ENCODE data around the gene CACNA1C. TPM values are rescaled to one million over a fixed set of nuclear protein-coding genes. Genes with fewer than 3 reads are reported as not detected.

The CACNA1C gene
- total and polyA plus RNA-seq, 2 of the 4 experiments (the other 2 are of a cell fraction): 1.6 to 2.6 TPM

DNA sequence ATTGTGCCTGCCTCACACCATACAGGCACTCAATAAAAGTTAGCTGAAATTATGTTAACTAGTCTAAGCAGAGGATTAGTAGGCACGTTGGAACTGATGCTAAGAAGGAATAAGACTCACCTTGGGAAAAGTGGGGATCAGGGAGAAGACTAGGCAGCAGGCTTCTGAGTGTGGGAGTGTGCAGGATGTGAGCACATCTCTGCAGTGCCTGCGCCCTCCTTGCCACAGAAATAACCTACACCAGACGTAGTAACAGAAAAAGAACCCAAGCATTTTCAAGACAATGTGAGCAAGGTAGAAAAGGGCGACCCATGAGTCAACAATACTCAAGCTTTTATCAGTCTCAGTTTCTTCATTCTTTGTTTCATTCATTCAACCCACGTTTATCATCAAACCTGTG lies 113.9 kb downstream of the CACNA1C start:
- no peak overlapping the region for H2AK9ac ChIP-seq (replicated peaks; ENCODE audit: low read depth, low read length, poor library complexity)
- TF ChIP-seq MAZ (IDR thresholded peaks at IDR 0.05; ENCODE audit: borderline replicate concordance, low read depth, low read length): no peak
- TF ChIP-seq RCOR1 (IDR thresholded peaks at IDR 0.05; ENCODE audit: insufficient replicate concordance, low read length): no peak
- TF ChIP-seq CHD1 (IDR thresholded peaks at IDR 0.05; ENCODE audit: low read depth, low read length): no peak
- TF ChIP-seq SMC3 (IDR thresholded peaks at IDR 0.05; ENCODE audit: low read depth, low read length): no peak
- no peak for TF ChIP-seq MXI1 (IDR thresholded peaks at IDR 0.05; ENCODE audit: borderline replicate concordance, low read depth, low read length)
- no peak for TF ChIP-seq NFE2L2 (IDR thresholded peaks at IDR 0.05; ENCODE audit: low read depth, low read length)
- no peak for TF ChIP-seq POLR2A (IDR thresholded peaks at IDR 0.05; ENCODE audit: low read depth, low read length)
- TF ChIP-seq, protein P1, sequence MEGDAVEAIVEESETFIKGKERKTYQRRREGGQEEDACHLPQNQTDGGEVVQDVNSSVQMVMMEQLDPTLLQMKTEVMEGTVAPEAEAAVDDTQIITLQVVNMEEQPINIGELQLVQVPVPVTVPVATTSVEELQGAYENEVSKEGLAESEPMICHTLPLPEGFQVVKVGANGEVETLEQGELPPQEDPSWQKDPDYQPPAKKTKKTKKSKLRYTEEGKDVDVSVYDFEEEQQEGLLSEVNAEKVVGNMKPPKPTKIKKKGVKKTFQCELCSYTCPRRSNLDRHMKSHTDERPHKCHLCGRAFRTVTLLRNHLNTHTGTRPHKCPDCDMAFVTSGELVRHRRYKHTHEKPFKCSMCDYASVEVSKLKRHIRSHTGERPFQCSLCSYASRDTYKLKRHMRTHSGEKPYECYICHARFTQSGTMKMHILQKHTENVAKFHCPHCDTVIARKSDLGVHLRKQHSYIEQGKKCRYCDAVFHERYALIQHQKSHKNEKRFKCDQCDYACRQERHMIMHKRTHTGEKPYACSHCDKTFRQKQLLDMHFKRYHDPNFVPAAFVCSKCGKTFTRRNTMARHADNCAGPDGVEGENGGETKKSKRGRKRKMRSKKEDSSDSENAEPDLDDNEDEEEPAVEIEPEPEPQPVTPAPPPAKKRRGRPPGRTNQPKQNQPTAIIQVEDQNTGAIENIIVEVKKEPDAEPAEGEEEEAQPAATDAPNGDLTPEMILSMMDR (conservative IDR thresholded peaks at IDR 0.05; ENCODE audit: low read depth, low read length): no peak
- TF ChIP-seq RAD21 (IDR thresholded peaks at IDR 0.05; ENCODE audit: low read length): no peak
- no peak for TF ChIP-seq MAFK (IDR thresholded peaks at IDR 0.05; ENCODE audit: low read depth, low read length)
- TF ChIP-seq, protein P2, sequence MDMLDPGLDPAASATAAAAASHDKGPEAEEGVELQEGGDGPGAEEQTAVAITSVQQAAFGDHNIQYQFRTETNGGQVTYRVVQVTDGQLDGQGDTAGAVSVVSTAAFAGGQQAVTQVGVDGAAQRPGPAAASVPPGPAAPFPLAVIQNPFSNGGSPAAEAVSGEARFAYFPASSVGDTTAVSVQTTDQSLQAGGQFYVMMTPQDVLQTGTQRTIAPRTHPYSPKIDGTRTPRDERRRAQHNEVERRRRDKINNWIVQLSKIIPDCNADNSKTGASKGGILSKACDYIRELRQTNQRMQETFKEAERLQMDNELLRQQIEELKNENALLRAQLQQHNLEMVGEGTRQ (IDR thresholded peaks at IDR 0.05; ENCODE audit: low read depth, low read length): no peak
- no peak for TF ChIP-seq BHLHE40 (IDR thresholded peaks at IDR 0.05; ENCODE audit: low read depth, low read length)
- TF ChIP-seq CEBPB (IDR thresholded peaks at IDR 0.05; ENCODE audit: low read depth, low read length): no peak
- TF ChIP-seq FOS (IDR thresholded peaks at IDR 0.05; ENCODE audit: low read depth, low read length): no peak
- no peak for TF ChIP-seq RFX5 (IDR thresholded peaks at IDR 0.05; ENCODE audit: low read depth, low read length)
- TF ChIP-seq, protein P3, sequence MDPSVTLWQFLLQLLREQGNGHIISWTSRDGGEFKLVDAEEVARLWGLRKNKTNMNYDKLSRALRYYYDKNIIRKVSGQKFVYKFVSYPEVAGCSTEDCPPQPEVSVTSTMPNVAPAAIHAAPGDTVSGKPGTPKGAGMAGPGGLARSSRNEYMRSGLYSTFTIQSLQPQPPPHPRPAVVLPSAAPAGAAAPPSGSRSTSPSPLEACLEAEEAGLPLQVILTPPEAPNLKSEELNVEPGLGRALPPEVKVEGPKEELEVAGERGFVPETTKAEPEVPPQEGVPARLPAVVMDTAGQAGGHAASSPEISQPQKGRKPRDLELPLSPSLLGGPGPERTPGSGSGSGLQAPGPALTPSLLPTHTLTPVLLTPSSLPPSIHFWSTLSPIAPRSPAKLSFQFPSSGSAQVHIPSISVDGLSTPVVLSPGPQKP (IDR thresholded peaks at IDR 0.05; ENCODE audit: borderline replicate concordance, low read depth, low read length): no peak
- peaks cover 0 to 8% of the 10 kb centered on the region in 2 experiments; a peak in 1 of 4 replicates for H3K79me1 ChIP-seq (ENCODE audit: low read depth in 1 of 2, low read length in 2 of 2)
- H3K9me1 ChIP-seq (ENCODE audit: insufficient read depth, low read length): peaks cover 30% of the 10 kb centered on the region
- peaks cover 3% of the 10 kb centered on the region; the same call in 1 of the 2 replicates for H3K9me3 ChIP-seq (ENCODE audit: control insufficient read depth, insufficient read depth, low read length)
- intact Hi-C loops (cut with micrococcal nuclease) (no loop called here), dilution Hi-C loops (cut with HindIII; ENCODE audit: low sequenced_read_pairs, unreplicated experiment) (no loop called here), in situ Hi-C loops (cut with MboI; ENCODE audit: low sequenced_read_pairs) (no loop called here)
- H2BK15ac ChIP-seq (ENCODE audit: low read depth, low read length): no peak overlapping the region
- no peak overlapping the region for H3K14ac ChIP-seq (replicated peaks; ENCODE audit: low read depth, low read length)
- ATAC-seq (ENCODE audit: low read depth) (no peak), DNase-seq (no peak)
- H4K5ac ChIP-seq (ENCODE audit: low read depth, low read length): no peak overlapping the region
- no peaks in the 10 kb centered on the region for H3K27me3 ChIP-seq (ENCODE audit: control insufficient read depth, insufficient read depth, low read length)
- no peak overlapping the region for H3K9ac ChIP-seq (ENCODE audit: low read depth, low read length)
- peaks cover 19% of the 10 kb centered on the region for H3K4me1 ChIP-seq (ENCODE audit: control insufficient read depth, insufficient read depth, low read length)
- WGBS, 2 experiments (ENCODE audit: extremely low coverage in 2 of 2, insufficient read length in 1 of 2): no CpG with 5 or more reads among the region's 5 CpGs
- 0 out of 2 replicates have a peak, but pooled peaks cover 5% of the 10 kb centered on the region for H4K20me1 ChIP-seq (ENCODE audit: insufficient read depth, low read length)
- no peak overlapping the region for H4K91ac ChIP-seq (ENCODE audit: insufficient read depth, low read depth, low read length)
- CTCF ChIA-PET: no interaction called here
- H3K4me2 ChIP-seq (ENCODE audit: low read depth, low read length): no peak overlapping the region
- no peaks in the 10 kb centered on the region for H3K36me3 ChIP-seq (ENCODE audit: control insufficient read depth, insufficient read depth, low read length)
- no TSS peak for BruUV-seq (replicated peaks)
- no peak overlapping the region for H2AFZ ChIP-seq (replicated peaks; ENCODE audit: low read length, poor library complexity)
- H3K4me3 ChIP-seq (ENCODE audit: insufficient read depth, low read depth, low read length): no peak overlapping the region
- H3K23ac ChIP-seq (ENCODE audit: low read depth, low read length): no peak overlapping the region
- POLR2A ChIA-PET (ENCODE audit: unreplicated experiment): no interaction called here
- no peak overlapping the region; the same call in 1 of the 2 replicates for H2AK5ac ChIP-seq (ENCODE audit: low read depth, low read length)
- H4K8ac ChIP-seq (ENCODE audit: low read depth in 2 of 2, low read length in 2 of 2): no peak overlapping the region
- H3K18ac ChIP-seq (ENCODE audit: low read depth, low read length): no peak overlapping the region
- H2BK120ac ChIP-seq (ENCODE audit: low read depth, low read length): no peak overlapping the region
- no peak overlapping the region for H3K27ac ChIP-seq (ENCODE audit: insufficient read depth, low read length)
- no peak overlapping the region for H3K56ac ChIP-seq (ENCODE audit: extremely low read depth, insufficient read depth, low read length)
- H2BK5ac ChIP-seq (ENCODE audit: low read depth, low read length, poor library complexity, severe bottlenecking): no peak overlapping the region
- H3K4ac ChIP-seq (ENCODE audit: low read depth, low read length): no peak overlapping the region
- no peak overlapping the region for H2BK20ac ChIP-seq (ENCODE audit: low read depth, low read length)

All from IMR-90 (cell line).